HFFc6 (cell line): Measurements from ENCODE around the gene SLC37A4. TPM values are rescaled to one million over a fixed set of nuclear protein-coding genes. Genes with fewer than 3 reads are reported as not detected.
"Not testable (repeated sequence)": the region's sequence is repeated elsewhere in the genome, so short reads cannot be mapped to it uniquely, and the experiment has no call there.

Experiments
- DNase-seq: peaks from one replicate; pipeline ENCODE4 v3.0.0-alpha.2; 2018
- H3K27ac Mint-ChIP-seq: 2 replicates; pipeline ENCODE4 v1.8.0; 2020; ENCODE audit warnings: mild to moderate bottlenecking, mixed read lengths
- H3K27me3 Mint-ChIP-seq: 2 replicates; pipeline ENCODE4 v1.8.0; 2021; ENCODE audit warnings: mild to moderate bottlenecking, moderate library complexity, mixed read lengths; ENCODE audit not compliant: insufficient read depth
- H3K36me3 Mint-ChIP-seq: 2 replicates; pipeline ENCODE4 v1.8.0; 2021; ENCODE audit warnings: low read depth, mixed read lengths
- H3K4me1 Mint-ChIP-seq: 2 replicates; pipeline ENCODE4 v1.8.0; 2020; ENCODE audit warnings: low read depth, mixed read lengths
- H3K4me3 Mint-ChIP-seq: 2 replicates; pipeline ENCODE4 v1.8.0; 2020; ENCODE audit warnings: mild to moderate bottlenecking, moderate library complexity, mixed read lengths
- H3K9me3 Mint-ChIP-seq: 2 replicates; pipeline ENCODE4 v1.8.0; 2020; ENCODE audit warnings: mild to moderate bottlenecking, mixed read lengths
- total RNA-seq, 6 experiments: library from RNA; stranded (reverse); fragmentation: NEBNext Ultra II Directional; extraction: Animal tissue kit (Norgen Biotek cat#: 25700); gene quantifications; 2 replicates in 1 of 6; 3 replicates in 5 of 6; pipeline ENCODE4 v1.2.3, GENCODE V29; 2021
- TF ChIP-seq, protein P1 (sequence below): fragments of 200-600 bp; sonication (generic); IDR thresholded peaks from 2 replicates; pipeline ENCODE4 v1.5.0; 2021; ENCODE audit warnings: antibody characterized with exemption, mild to moderate bottlenecking

SLC37A4 gene
- total RNA-seq, 6 experiments from 2014 or later = 7.1 to 12.0 (median 10.3) TPM

- no peak overlapping the region for H3K4me3 Mint-ChIP-seq
- peaks cover 5% of the 10 kb centered on the region; the same call in 1 of the 2 replicates for H3K27me3 Mint-ChIP-seq
- no peaks in the 10 kb centered on the region for H3K9me3 Mint-ChIP-seq
- no peaks in the 10 kb centered on the region for H3K36me3 Mint-ChIP-seq
- H3K27ac Mint-ChIP-seq = no peak overlapping the region
- DNase-seq = no peak
- no peaks in the 10 kb centered on the region for H3K4me1 Mint-ChIP-seq
- TF ChIP-seq, protein P1, sequence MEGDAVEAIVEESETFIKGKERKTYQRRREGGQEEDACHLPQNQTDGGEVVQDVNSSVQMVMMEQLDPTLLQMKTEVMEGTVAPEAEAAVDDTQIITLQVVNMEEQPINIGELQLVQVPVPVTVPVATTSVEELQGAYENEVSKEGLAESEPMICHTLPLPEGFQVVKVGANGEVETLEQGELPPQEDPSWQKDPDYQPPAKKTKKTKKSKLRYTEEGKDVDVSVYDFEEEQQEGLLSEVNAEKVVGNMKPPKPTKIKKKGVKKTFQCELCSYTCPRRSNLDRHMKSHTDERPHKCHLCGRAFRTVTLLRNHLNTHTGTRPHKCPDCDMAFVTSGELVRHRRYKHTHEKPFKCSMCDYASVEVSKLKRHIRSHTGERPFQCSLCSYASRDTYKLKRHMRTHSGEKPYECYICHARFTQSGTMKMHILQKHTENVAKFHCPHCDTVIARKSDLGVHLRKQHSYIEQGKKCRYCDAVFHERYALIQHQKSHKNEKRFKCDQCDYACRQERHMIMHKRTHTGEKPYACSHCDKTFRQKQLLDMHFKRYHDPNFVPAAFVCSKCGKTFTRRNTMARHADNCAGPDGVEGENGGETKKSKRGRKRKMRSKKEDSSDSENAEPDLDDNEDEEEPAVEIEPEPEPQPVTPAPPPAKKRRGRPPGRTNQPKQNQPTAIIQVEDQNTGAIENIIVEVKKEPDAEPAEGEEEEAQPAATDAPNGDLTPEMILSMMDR = no peak
Observed at GRCh38 chr11:118988280-118988679, 42.4 kb downstream of the SLC37A4 start.

GRCh38 chr11:118984825-118985224 lies 45.9 kb downstream of the SLC37A4 start:
- H3K27ac Mint-ChIP-seq = no peak overlapping the region
- H3K9me3 Mint-ChIP-seq = no peaks in the 10 kb centered on the region
- DNase-seq = no peak
- TF ChIP-seq, protein P1 = no peak
- no peaks in the 10 kb centered on the region for H3K4me1 Mint-ChIP-seq
- no peak overlapping the region for H3K4me3 Mint-ChIP-seq
- H3K36me3 Mint-ChIP-seq = no peaks in the 10 kb centered on the region
- H3K27me3 Mint-ChIP-seq = peaks cover 17% of the 10 kb centered on the region

- not testable (repeated sequence) for H3K4me3 Mint-ChIP-seq, H3K4me1 Mint-ChIP-seq, H3K27ac Mint-ChIP-seq, H3K36me3 Mint-ChIP-seq, DNase-seq, H3K9me3 Mint-ChIP-seq
- H3K27me3 Mint-ChIP-seq = peaks cover 20% of the 10 kb centered on the region
Observed at GRCh38 chr11:118984337-118984736, 46.3 kb downstream of the SLC37A4 start.

- no peak for DNase-seq
- TF ChIP-seq, protein P1 = no peak
- Mint-ChIP-seq H3K27me3 (peaks cover 31% of the 10 kb centered on the region), H3K4me1 (no peaks in the 10 kb centered on the region), H3K27ac (no peak overlapping the region), H3K36me3 (no peaks in the 10 kb centered on the region), H3K9me3 (no peaks in the 10 kb centered on the region), H3K4me3 (no peak overlapping the region)
Observed at GRCh38 chr11:118980191-118980881, 50.3 kb downstream of the SLC37A4 start.

DNA sequence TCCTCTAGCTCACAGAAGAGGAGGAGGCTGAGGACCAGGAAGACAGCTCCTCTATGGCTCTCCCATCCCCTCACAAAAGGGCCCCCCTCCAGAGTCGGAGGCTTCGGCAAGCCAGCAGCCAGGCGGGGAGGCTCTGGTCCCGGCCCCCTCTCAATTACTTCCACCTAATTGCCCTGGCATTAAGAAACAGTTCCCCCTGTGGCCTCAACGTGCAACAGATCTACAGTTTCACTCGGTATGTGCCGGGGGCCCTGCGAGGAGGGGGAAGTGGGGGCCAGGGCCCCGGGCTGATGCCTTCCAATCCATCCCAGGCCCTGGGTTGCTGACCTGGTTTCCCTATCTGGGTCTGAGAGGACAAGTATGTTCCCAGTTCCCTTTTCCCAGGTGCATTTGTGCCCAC lies 51.2 kb downstream of the SLC37A4 start:
- DNase-seq = no peak
- TF ChIP-seq, protein P1 = no peak
- no peaks in the 10 kb centered on the region for H3K4me1 Mint-ChIP-seq
- no peaks in the 10 kb centered on the region for H3K36me3 Mint-ChIP-seq
- H3K4me3 Mint-ChIP-seq = no peak overlapping the region
- peaks cover 32% of the 10 kb centered on the region for H3K27me3 Mint-ChIP-seq
- H3K9me3 Mint-ChIP-seq = no peaks in the 10 kb centered on the region
- H3K27ac Mint-ChIP-seq = no peak overlapping the region

DNA sequence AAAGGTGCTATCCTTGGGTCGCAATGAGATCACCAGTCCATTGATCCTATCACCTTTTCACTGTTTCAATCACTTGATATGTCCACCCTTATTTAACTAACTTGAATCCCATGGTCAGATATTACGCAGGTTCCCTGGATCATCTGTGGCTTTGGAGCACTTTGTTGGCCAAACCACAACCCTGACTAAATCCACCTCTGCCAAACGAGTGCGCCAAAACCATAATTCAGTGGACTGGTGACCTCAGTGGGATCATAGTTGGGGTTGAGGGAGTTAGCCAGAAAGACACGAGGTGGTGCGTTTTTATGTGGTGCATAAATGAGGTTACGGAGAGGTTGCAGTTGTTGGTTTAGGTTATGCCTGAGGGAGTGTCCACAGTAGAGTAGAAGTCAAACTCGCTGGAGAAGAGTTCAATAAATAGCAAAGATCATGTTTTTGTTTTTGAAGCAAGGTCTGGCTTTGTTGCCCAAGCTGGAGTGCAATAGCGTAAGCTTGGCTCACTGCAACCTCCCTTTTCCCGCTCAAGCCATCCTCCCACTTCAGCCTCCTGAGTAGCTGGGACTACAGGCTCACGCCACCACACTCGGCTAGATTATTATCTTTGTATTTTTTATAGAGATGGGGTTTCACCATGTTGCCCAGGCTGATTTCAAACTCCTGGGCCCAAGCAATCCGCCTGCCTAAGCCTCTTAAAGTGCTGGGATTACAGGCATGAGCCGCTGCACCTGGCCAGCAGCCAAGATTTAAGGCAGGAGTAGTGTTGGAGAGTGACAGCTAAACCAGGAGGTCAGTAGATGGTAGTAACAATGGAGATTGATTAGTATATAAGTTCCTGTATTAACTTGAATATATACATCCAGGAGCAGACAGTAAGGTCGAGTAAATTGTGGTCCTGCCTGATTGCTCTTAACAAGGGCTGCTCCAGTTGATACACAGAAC lies 54.6 kb downstream of the SLC37A4 start:
- H3K4me3 Mint-ChIP-seq = no peak overlapping the region
- no peaks in the 10 kb centered on the region for H3K36me3 Mint-ChIP-seq
- H3K4me1 Mint-ChIP-seq = no peaks in the 10 kb centered on the region
- no peak for DNase-seq
- TF ChIP-seq, protein P1 = no peak
- no peak overlapping the region for H3K27ac Mint-ChIP-seq
- peaks cover 39% of the 10 kb centered on the region for H3K27me3 Mint-ChIP-seq
- no peaks in the 10 kb centered on the region for H3K9me3 Mint-ChIP-seq
